ENCODE data around the gene PLK5.

PLK5 gene

GRCh38 chr19:1560286-1560882 lies 36.5 kb downstream of the PLK5 start:
- no peak for DNase-seq

GRCh38 chr19:1561236-1561842 lies 37.5 kb downstream of the PLK5 start:
- no peak for DNase-seq

GRCh38 chr19:1563251-1563650 lies 39.4 kb downstream of the PLK5 start:
- DNase-seq: no peak

- no peak for DNase-seq
These were observed 42.7 kb downstream of the PLK5 start for GRCh38 chr19:1566392-1567115.

- no peak for DNase-seq
These were observed 43.4 kb downstream of the PLK5 start for GRCh38 chr19:1567116-1567847.

GRCh38 chr19:1567848-1568227 lies 44.0 kb downstream of the PLK5 start:
- no peak for DNase-seq

GRCh38 chr19:1568320-1569019 lies 44.6 kb downstream of the PLK5 start, which contains the start of gene MEX3D:
Gene MEX3D (minus strand): TSS chr19:1568325. CDS start chr19:1568058, 267 bp downstream.
- DNase-seq: peak; percentile 84

GRCh38 chr19:1569997-1570396 lies 46.1 kb downstream of the PLK5 start:
- DNase-seq: no peak

GRCh38 chr19:1570836-1571235 lies 47.0 kb downstream of the PLK5 start:
- DNase-seq: no peak

- DNase-seq: no peak
These were observed 47.5 kb downstream of the PLK5 start for GRCh38 chr19:1571358-1571757.

- DNase-seq: no peak
These were observed 48.9 kb downstream of the PLK5 start for GRCh38 chr19:1572795-1573194.

GRCh38 chr19:1574354-1575136 lies 50.7 kb downstream of the PLK5 start:
- DNase-seq: no peak

- no peak for DNase-seq
These were observed 51.7 kb downstream of the PLK5 start for GRCh38 chr19:1575323-1576241.

- DNase-seq: no peak
These were observed 52.6 kb downstream of the PLK5 start for GRCh38 chr19:1576242-1577089.

GRCh38 chr19:1577090-1577928 lies 53.4 kb downstream of the PLK5 start:
- no peak for DNase-seq

GRCh38 chr19:1577929-1578618 lies 54.2 kb downstream of the PLK5 start:
- DNase-seq: no peak

- no peak for DNase-seq
These were observed 55.3 kb downstream of the PLK5 start for GRCh38 chr19:1579222-1579621.

GRCh38 chr19:1580382-1580781 lies 56.5 kb downstream of the PLK5 start:
- DNase-seq: no peak
